K562 (cell line): ENCODE data around the gene POLE2. TPM values are rescaled to one million over a fixed set of nuclear protein-coding genes. Genes with fewer than 3 reads are reported as not detected.
A peak's percentile ranks its signal among the peaks of the same experiment; 100 is the strongest.

Experiments used
- C11orf30 ChIP-seq: fragments of 450-650 bp; IDR thresholded peaks from 2 replicates; pipeline ENCODE4 v1.6.1; 2016; ENCODE audit warnings: low read depth, mild to moderate bottlenecking
- CBX3 ChIP-seq, 2 experiments: IDR thresholded peaks; 1 replicate in 1 of 2; 2 replicates in 1 of 2; pipeline ENCODE4 v1.6.1; 2012; ENCODE audit warnings: inconsistent platforms in 2 of 2, low read length in 2 of 2, borderline replicate concordance in 1 of 2, control low read depth in 1 of 2
- DACH1 ChIP-seq: fragments of 450-650 bp; IDR thresholded peaks from 2 replicates; pipeline ENCODE4 v1.6.1; 2018; ENCODE audit not compliant: partially characterized antibody
- GTF2A2 ChIP-seq: IDR thresholded peaks from 2 replicates; pipeline ENCODE4 v1.6.1; 2016; ENCODE audit warnings: mild to moderate bottlenecking, missing genetic modification characterization, missing compliant biosample characterization
- HMG20A ChIP-seq: fragments of 450-650 bp; formaldehyde crosslinking; conservative IDR thresholded peaks from 2 replicates; pipeline ENCODE4 v1.4.0; 2020; ENCODE audit warnings: mild to moderate bottlenecking, mixed read lengths
- KDM1A ChIP-seq, 2 experiments: fragments of 450-650 bp; IDR thresholded peaks; 2 replicates each; pipeline ENCODE4 v1.6.1; 2016; ENCODE audit warnings: mild to moderate bottlenecking in 2 of 2
- MAFF ChIP-seq: IDR thresholded peaks from 2 replicates; pipeline ENCODE4 v1.6.1; 2012; ENCODE audit warnings: low read length, improper control_type of control experiment
- POU5F1 ChIP-seq: fragments of 150-350 bp; IDR thresholded peaks from 2 replicates; pipeline ENCODE4 v1.6.1; 2014; ENCODE audit warnings: borderline replicate concordance, low read length, low read depth, mild to moderate bottlenecking; ENCODE audit not compliant: partially characterized antibody
- RFX5 ChIP-seq: IDR thresholded peaks from 2 replicates; pipeline ENCODE4 v1.6.1; 2011; ENCODE audit warnings: low read depth, mild to moderate bottlenecking, improper control_type of control experiment, low read length
- RHOXF2B ChIP-seq: fragments of 250-450 bp; sonication (Bioruptor Pico); conservative IDR thresholded peaks from 2 replicates; pipeline ENCODE4 v1.5.1; 2021
- SAP30 ChIP-seq: fragments of 200-600 bp; sonication (generic); IDR thresholded peaks from 2 replicates; pipeline ENCODE4 v1.6.1; 2012; ENCODE audit warnings: borderline replicate concordance, low read depth, mild to moderate bottlenecking, moderate library complexity, low read length, control low read depth, inconsistent platforms; ENCODE audit not compliant: insufficient read depth, poor library complexity, severe bottlenecking
- TEAD1 ChIP-seq, 2 experiments: fragments of 450-650 bp in 1 of 2; sonication (generic) in 1 of 2; formaldehyde crosslinking; IDR thresholded peaks; 2 replicates each; pipeline versions ENCODE4 v1.4.0 to v1.8.0; 2020 to 2022; ENCODE audit warnings: mild to moderate bottlenecking in 2 of 2, missing genetic modification reagents in 1 of 2
- ZKSCAN1 ChIP-seq: fragments of 150-350 bp; IDR thresholded peaks from 2 replicates; pipeline ENCODE4 v1.6.1; 2016; ENCODE audit warnings: low read depth, low read length
- ZNF24 ChIP-seq: fragments of 450-650 bp; IDR thresholded peaks from 2 replicates; pipeline ENCODE4 v1.6.1; 2016
- ZNF253 ChIP-seq: fragments of 250-450 bp; sonication (Bioruptor Pico); conservative IDR thresholded peaks from 2 replicates; pipeline ENCODE4 v1.6.1; 2021; ENCODE audit warnings: mild to moderate bottlenecking
- ZNF436 ChIP-seq: fragments of 250-450, 450-650 bp; sonication (Bioruptor Pico); formaldehyde crosslinking; IDR thresholded peaks from 2 replicates; pipeline ENCODE4 v1.7.0; 2020; ENCODE audit warnings: mild to moderate bottlenecking
- ZNF707 ChIP-seq: fragments of 250-450 bp; sonication (Bioruptor Pico); conservative IDR thresholded peaks from 2 replicates; pipeline ENCODE4 v1.8.0; 2022; ENCODE audit warnings: inconsistent platforms, mild to moderate bottlenecking, moderate library complexity
- ZNF785 ChIP-seq: fragments of 250-450 bp; sonication (Bioruptor Pico); IDR thresholded peaks from 2 replicates; pipeline ENCODE4 v1.4.0; 2020; ENCODE audit warnings: mild to moderate bottlenecking
- polyA plus RNA-seq, 8 experiments: library from polyadenylated mRNA; depleted of rRNA in 4 of 8; stranded (reverse) in 5 of 8; unstranded in 3 of 8; fragments of >200 nt; fragmentation: Nextera tagmentation in 2 of 8; fragmentation: Illumina TruSeq in 1 of 8; extraction: Ambion mirVana in 2 of 8; extraction: Trizol in 1 of 8; gene quantifications; 2 replicates each; pipeline versions ENCODE4 v1.2.1 to v1.2.3, GENCODE V29; 2011 to 2014; ENCODE audit warnings: inconsistent platforms in 1 of 8, missing spikeins in 1 of 8
- total RNA-seq, 7 experiments: library from RNA; depleted of rRNA in 6 of 7; stranded (reverse); fragments of >200 nt in 6 of 7; fragmentation: Illumina TruSeq in 2 of 7; extraction: Trizol in 2 of 7; gene quantifications; 2 replicates each; pipeline versions ENCODE4 v1.2.1 to v1.2.3, GENCODE V29; 2011 to 2021; ENCODE audit warnings: low replicate concordance in 1 of 7
- TF ChIP-seq, protein P1 (sequence below): fragments of 250-450 bp; sonication (Bioruptor Pico); IDR thresholded peaks from 2 replicates; pipeline ENCODE4 v1.4.0; 2020; ENCODE audit warnings: mild to moderate bottlenecking
- TF ChIP-seq, protein P2 (sequence below): sonication (generic); formaldehyde crosslinking; IDR thresholded peaks from 2 replicates; pipeline ENCODE4 v1.4.0; 2020; ENCODE audit warnings: mild to moderate bottlenecking, missing genetic modification reagents
- TF ChIP-seq, protein P3 (sequence below): fragments of 250-450 bp; sonication (Bioruptor Pico); IDR thresholded peaks from 2 replicates; pipeline ENCODE4 v1.6.1; 2021; ENCODE audit warnings: mild to moderate bottlenecking
- TF ChIP-seq, protein P4 (sequence below): IDR thresholded peaks from 2 replicates; pipeline ENCODE4 v1.6.1; 2011; ENCODE audit not compliant: insufficient read length; ENCODE audit errors: extremely low read depth
- TF ChIP-seq, protein P5 (sequence below): sonication (generic); formaldehyde crosslinking; IDR thresholded peaks from 2 replicates; pipeline ENCODE4 v1.8.0; 2022; ENCODE audit warnings: mild to moderate bottlenecking, missing genetic modification reagents, borderline replicate concordance

The POLE2 gene
- total and polyA plus RNA-seq, 9 of the 15 experiments (the other 6 are each of a cell fraction or from before 2014, with no cell fraction given): 30.7 to 78.4 (median 55.4) TPM

DNA sequence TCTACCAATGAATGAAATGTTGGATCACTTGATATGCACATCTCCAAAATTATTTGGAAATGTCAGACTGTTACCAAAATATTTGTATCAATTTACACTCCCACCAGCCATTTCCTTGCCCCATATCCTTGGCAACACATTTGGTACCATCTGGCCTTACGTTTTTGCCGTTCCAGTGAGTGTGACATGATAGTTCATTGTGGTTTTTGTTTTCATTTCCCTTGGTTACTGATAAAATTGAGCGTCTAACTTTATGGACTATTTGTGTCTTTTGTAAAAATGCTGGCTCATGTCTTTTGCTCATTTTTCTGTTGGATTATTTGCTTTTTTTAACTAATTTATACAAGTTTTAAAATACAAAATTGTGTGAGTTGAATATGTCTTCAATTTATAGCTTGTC lies 16.0 kb upstream of the POLE2 start (continued):
- TF ChIP-seq, protein P1, sequence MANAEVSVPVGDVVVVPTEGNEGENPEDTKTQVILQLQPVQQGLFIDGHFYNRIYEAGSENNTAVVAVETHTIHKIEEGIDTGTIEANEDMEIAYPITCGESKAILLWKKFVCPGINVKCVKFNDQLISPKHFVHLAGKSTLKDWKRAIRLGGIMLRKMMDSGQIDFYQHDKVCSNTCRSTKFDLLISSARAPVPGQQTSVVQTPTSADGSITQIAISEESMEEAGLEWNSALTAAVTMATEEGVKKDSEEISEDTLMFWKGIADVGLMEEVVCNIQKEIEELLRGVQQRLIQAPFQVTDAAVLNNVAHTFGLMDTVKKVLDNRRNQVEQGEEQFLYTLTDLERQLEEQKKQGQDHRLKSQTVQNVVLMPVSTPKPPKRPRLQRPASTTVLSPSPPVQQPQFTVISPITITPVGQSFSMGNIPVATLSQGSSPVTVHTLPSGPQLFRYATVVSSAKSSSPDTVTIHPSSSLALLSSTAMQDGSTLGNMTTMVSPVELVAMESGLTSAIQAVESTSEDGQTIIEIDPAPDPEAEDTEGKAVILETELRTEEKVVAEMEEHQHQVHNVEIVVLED (CRISPR knock-in tag): no peak
- no peak for TF ChIP-seq ZNF785 (CRISPR knock-in tag)
- no peak for TF ChIP-seq DACH1
- peak; percentile 65; the same call in 1 of the 2 replicates for TF ChIP-seq MAFF
- peak; percentile 83 for TF ChIP-seq C11orf30
- TF ChIP-seq, protein P2, sequence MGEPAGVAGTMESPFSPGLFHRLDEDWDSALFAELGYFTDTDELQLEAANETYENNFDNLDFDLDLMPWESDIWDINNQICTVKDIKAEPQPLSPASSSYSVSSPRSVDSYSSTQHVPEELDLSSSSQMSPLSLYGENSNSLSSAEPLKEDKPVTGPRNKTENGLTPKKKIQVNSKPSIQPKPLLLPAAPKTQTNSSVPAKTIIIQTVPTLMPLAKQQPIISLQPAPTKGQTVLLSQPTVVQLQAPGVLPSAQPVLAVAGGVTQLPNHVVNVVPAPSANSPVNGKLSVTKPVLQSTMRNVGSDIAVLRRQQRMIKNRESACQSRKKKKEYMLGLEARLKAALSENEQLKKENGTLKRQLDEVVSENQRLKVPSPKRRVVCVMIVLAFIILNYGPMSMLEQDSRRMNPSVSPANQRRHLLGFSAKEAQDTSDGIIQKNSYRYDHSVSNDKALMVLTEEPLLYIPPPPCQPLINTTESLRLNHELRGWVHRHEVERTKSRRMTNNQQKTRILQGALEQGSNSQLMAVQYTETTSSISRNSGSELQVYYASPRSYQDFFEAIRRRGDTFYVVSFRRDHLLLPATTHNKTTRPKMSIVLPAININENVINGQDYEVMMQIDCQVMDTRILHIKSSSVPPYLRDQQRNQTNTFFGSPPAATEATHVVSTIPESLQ (CRISPR knock-in tag): no peak
- TF ChIP-seq HMG20A (CRISPR knock-in tag): no peak
- no peak for TF ChIP-seq ZNF707 (CRISPR knock-in tag)
- no peak for TF ChIP-seq RHOXF2B (CRISPR knock-in tag)
- TF ChIP-seq CBX3 (IDR thresholded peaks at IDR 0.05; ENCODE audit: borderline replicate concordance in 1 of 2, low read length in 2 of 2): no peak
- TF ChIP-seq POU5F1: no peak
- TF ChIP-seq KDM1A (IDR thresholded peaks at IDR 0.05): no peak
- TF ChIP-seq, protein P3, sequence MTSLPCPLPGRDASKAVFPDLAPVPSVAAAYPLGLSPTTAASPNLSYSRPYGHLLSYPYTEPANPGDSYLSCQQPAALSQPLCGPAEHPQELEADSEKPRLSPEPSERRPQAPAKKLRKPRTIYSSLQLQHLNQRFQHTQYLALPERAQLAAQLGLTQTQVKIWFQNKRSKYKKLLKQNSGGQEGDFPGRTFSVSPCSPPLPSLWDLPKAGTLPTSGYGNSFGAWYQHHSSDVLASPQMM (CRISPR knock-in tag): no peak
- TF ChIP-seq, protein P4, sequence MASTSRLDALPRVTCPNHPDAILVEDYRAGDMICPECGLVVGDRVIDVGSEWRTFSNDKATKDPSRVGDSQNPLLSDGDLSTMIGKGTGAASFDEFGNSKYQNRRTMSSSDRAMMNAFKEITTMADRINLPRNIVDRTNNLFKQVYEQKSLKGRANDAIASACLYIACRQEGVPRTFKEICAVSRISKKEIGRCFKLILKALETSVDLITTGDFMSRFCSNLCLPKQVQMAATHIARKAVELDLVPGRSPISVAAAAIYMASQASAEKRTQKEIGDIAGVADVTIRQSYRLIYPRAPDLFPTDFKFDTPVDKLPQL: no peak
- no peak for TF ChIP-seq TEAD1 (CRISPR knock-in tag; IDR thresholded peaks at IDR 0.05)
- no peak for TF ChIP-seq GTF2A2 (tag)
- TF ChIP-seq RFX5: no peak
- no peak for TF ChIP-seq ZKSCAN1
- no peak for TF ChIP-seq ZNF436
- no peak for TF ChIP-seq ZNF24
- TF ChIP-seq ZNF253: no peak
- no peak for TF ChIP-seq SAP30
- TF ChIP-seq, protein P5, sequence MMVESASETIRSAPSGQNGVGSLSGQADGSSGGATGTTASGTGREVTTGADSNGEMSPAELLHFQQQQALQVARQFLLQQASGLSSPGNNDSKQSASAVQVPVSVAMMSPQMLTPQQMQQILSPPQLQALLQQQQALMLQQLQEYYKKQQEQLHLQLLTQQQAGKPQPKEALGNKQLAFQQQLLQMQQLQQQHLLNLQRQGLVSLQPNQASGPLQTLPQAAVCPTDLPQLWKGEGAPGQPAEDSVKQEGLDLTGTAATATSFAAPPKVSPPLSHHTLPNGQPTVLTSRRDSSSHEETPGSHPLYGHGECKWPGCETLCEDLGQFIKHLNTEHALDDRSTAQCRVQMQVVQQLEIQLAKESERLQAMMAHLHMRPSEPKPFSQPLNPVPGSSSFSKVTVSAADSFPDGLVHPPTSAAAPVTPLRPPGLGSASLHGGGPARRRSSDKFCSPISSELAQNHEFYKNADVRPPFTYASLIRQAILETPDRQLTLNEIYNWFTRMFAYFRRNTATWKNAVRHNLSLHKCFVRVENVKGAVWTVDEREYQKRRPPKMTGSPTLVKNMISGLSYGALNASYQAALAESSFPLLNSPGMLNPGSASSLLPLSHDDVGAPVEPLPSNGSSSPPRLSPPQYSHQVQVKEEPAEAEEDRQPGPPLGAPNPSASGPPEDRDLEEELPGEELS: no peak
